ENCODE measurements around the gene MED10.
"Not testable (repeated sequence)": the region's sequence is repeated elsewhere in the genome, so short reads cannot be mapped to it uniquely, and the experiment has no call there.

Gene MED10

GRCh38 chr5:6372251-6373080 lies 5.9 kb downstream of the MED10 start:
- DNase-seq = no peak

GRCh38 chr5:6371079-6371810 lies 7.1 kb downstream of the MED10 start:
- DNase-seq = no peak

GRCh38 chr5:6370580-6370979 lies 7.8 kb downstream of the MED10 start:
- no peak for DNase-seq

GRCh38 chr5:6365977-6366590 lies 12.3 kb downstream of the MED10 start:
- DNase-seq = no peak

- DNase-seq = no peak
These were observed 13.0 kb downstream of the MED10 start for GRCh38 chr5:6365142-6365976.

- DNase-seq = not testable (repeated sequence)
These were observed 14.8 kb downstream of the MED10 start for GRCh38 chr5:6363454-6364011.

GRCh38 chr5:6362846-6363245 lies 15.5 kb downstream of the MED10 start:
- DNase-seq = no peak

GRCh38 chr5:6361101-6361500 lies 17.2 kb downstream of the MED10 start:
- no peak for DNase-seq

GRCh38 chr5:6360323-6361072 lies 17.8 kb downstream of the MED10 start:
- DNase-seq = no peak

GRCh38 chr5:6359555-6360322 lies 18.6 kb downstream of the MED10 start:
- DNase-seq = no peak

GRCh38 chr5:6358434-6358820 lies 19.9 kb downstream of the MED10 start:
- no peak for DNase-seq

- not testable (repeated sequence) for DNase-seq
These were observed 20.4 kb downstream of the MED10 start for GRCh38 chr5:6357817-6358433.

GRCh38 chr5:6356578-6357164 lies 21.7 kb downstream of the MED10 start:
- no peak for DNase-seq

GRCh38 chr5:6355294-6355693 lies 23.1 kb downstream of the MED10 start:
- no peak for DNase-seq

GRCh38 chr5:6354848-6355247 lies 23.5 kb downstream of the MED10 start:
- DNase-seq = no peak

GRCh38 chr5:6353602-6354302 lies 24.6 kb downstream of the MED10 start:
- DNase-seq = no peak

- no peak for DNase-seq
These were observed 27.9 kb downstream of the MED10 start for GRCh38 chr5:6350277-6351090.

GRCh38 chr5:6349387-6349786 lies 29.0 kb downstream of the MED10 start:
- DNase-seq = no peak
